NT2/D1 (cell line): ENCODE measurements around the gene ACVRL1.

Experiments
- DNase-seq: peaks from one replicate; pipeline ENCODE4 v3.0.0-alpha.2; 2011; ENCODE audit warnings: low read depth, low spot score
- H3K27me3 ChIP-seq: 2 replicates; pipeline ENCODE4 v1.6.0; 2011; ENCODE audit warnings: mild to moderate bottlenecking; ENCODE audit not compliant: insufficient read length, insufficient read depth
- H3K36me3 ChIP-seq: 2 replicates; pipeline ENCODE4 v1.6.1; 2011; ENCODE audit warnings: mild to moderate bottlenecking, low read length, mixed read lengths; ENCODE audit not compliant: insufficient read depth, insufficient read length
- H3K4me1 ChIP-seq: 2 replicates; pipeline ENCODE4 v1.5.1; 2011; ENCODE audit not compliant: insufficient read depth, insufficient read length
- H3K4me3 ChIP-seq: 2 replicates; pipeline ENCODE4 v1.5.1; 2011; ENCODE audit warnings: low read depth; ENCODE audit not compliant: insufficient read length
- H3K9ac ChIP-seq: 2 replicates; pipeline ENCODE4 v1.6.0; 2011; ENCODE audit warnings: low read depth; ENCODE audit not compliant: insufficient read length
- H3K9me3 ChIP-seq: 2 replicates; pipeline ENCODE4 v1.5.1; 2011; ENCODE audit warnings: mild to moderate bottlenecking, low read length; ENCODE audit not compliant: insufficient read depth
- SUZ12 ChIP-seq: IDR thresholded peaks from 2 replicates; pipeline ENCODE4 v1.6.1; 2011; ENCODE audit not compliant: insufficient read length, insufficient read depth; ENCODE audit errors: extremely low read depth
- YY1 ChIP-seq: IDR thresholded peaks from 2 replicates; pipeline ENCODE4 v1.6.1; 2011; ENCODE audit not compliant: insufficient read length, insufficient read depth
- ZNF274 ChIP-seq: IDR thresholded peaks from 2 replicates; pipeline ENCODE4 v1.6.1; 2011; ENCODE audit warnings: mild to moderate bottlenecking, low read depth, low read length

ACVRL1 gene

GRCh38 chr12:51949342-51950030 is 42.2 kb downstream of the ACVRL1 start:
- Histone ChIP-seq H3K9ac (no peak overlapping the region), H3K36me3 (peaks cover 3% of the 10 kb centered on the region), H3K27me3 (peaks cover 38% of the 10 kb centered on the region), H3K4me3 (no peak overlapping the region), H3K4me1 (no peaks in the 10 kb centered on the region), H3K9me3 (peaks cover 9% of the 10 kb centered on the region)
- no peak for TF ChIP-seq YY1
- no peak for TF ChIP-seq SUZ12
- no peak for TF ChIP-seq ZNF274
- DNase-seq: no peak

- Histone ChIP-seq H3K4me1 (no peaks in the 10 kb centered on the region), H3K9me3 (no peaks in the 10 kb centered on the region), H3K4me3 (peak overlapping the region; percentile 45), H3K27me3 (peaks cover 38% of the 10 kb centered on the region), H3K9ac (peak overlapping the region; percentile 75), H3K36me3 (peaks cover 3% of the 10 kb centered on the region)
- TF ChIP-seq YY1: no peak
- no peak for TF ChIP-seq SUZ12
- no peak for TF ChIP-seq ZNF274
- no peak for DNase-seq
These were observed 43.4 kb downstream of the ACVRL1 start for GRCh38 chr12:51950682-51951198.

GRCh38 chr12:51951199-51951842 is 44.0 kb downstream of the ACVRL1 start, which contains the start of gene ACVR1B:
TSS of gene ACVR1B (plus strand) at chr12:51951699. CDS start at chr12:51951744, 45 bp downstream.
- peaks cover 38% of the 10 kb centered on the region for H3K27me3 ChIP-seq
- no peaks in the 10 kb centered on the region for H3K9me3 ChIP-seq
- peak within 1 kb of the TSS; percentile 90 for H3K9ac ChIP-seq
- peak within 1 kb of the TSS; percentile 92 for H3K4me3 ChIP-seq
- no peak for TF ChIP-seq YY1
- no peak for TF ChIP-seq SUZ12
- TF ChIP-seq ZNF274: no peak
- peak; percentile 77 for DNase-seq
- peaks cover 3% of the 10 kb centered on the region for H3K36me3 ChIP-seq
- no peaks in the 10 kb centered on the region for H3K4me1 ChIP-seq

- Histone ChIP-seq H3K4me3 (peak overlapping the region; percentile 92), H3K27me3 (peaks cover 38% of the 10 kb centered on the region), H3K4me1 (no peaks in the 10 kb centered on the region), H3K9me3 (no peaks in the 10 kb centered on the region), H3K9ac (peak overlapping the region; percentile 90), H3K36me3 (peaks cover 3% of the 10 kb centered on the region)
- TF ChIP-seq SUZ12: no peak
- TF ChIP-seq YY1: no peak
- no peak for TF ChIP-seq ZNF274
- no peak for DNase-seq
These were observed 44.8 kb downstream of the ACVRL1 start for GRCh38 chr12:51951843-51952722.

- no peaks in the 10 kb centered on the region for H3K4me1 ChIP-seq
- DNase-seq: no peak
- peak overlapping the region; percentile 92 for H3K4me3 ChIP-seq
- H3K9me3 ChIP-seq: no peaks in the 10 kb centered on the region
- H3K27me3 ChIP-seq: peaks cover 28% of the 10 kb centered on the region
- peak overlapping the region; percentile 66 for H3K9ac ChIP-seq
- peaks cover 3% of the 10 kb centered on the region for H3K36me3 ChIP-seq
- TF ChIP-seq SUZ12 (no peak), ZNF274 (no peak), YY1 (no peak)
These were observed 45.8 kb downstream of the ACVRL1 start for GRCh38 chr12:51953089-51953488.

GRCh38 chr12:51953864-51954263 is 46.6 kb downstream of the ACVRL1 start:
- Histone ChIP-seq H3K9me3 (no peaks in the 10 kb centered on the region), H3K4me3 (no peak overlapping the region), H3K27me3 (peaks cover 23% of the 10 kb centered on the region), H3K4me1 (no peaks in the 10 kb centered on the region), H3K9ac (peak overlapping the region; percentile 37), H3K36me3 (peaks cover 6% of the 10 kb centered on the region)
- DNase-seq: no peak
- TF ChIP-seq YY1 (no peak), SUZ12 (no peak), ZNF274 (no peak)
